ENCODE data around the gene CENPI.
A peak's percentile ranks its signal among the peaks of the same experiment; 100 is the strongest.
"Not testable (repeated sequence)": the region's sequence is repeated elsewhere in the genome, so short reads cannot be mapped to it uniquely, and the experiment has no call there.

Gene CENPI, protein sequence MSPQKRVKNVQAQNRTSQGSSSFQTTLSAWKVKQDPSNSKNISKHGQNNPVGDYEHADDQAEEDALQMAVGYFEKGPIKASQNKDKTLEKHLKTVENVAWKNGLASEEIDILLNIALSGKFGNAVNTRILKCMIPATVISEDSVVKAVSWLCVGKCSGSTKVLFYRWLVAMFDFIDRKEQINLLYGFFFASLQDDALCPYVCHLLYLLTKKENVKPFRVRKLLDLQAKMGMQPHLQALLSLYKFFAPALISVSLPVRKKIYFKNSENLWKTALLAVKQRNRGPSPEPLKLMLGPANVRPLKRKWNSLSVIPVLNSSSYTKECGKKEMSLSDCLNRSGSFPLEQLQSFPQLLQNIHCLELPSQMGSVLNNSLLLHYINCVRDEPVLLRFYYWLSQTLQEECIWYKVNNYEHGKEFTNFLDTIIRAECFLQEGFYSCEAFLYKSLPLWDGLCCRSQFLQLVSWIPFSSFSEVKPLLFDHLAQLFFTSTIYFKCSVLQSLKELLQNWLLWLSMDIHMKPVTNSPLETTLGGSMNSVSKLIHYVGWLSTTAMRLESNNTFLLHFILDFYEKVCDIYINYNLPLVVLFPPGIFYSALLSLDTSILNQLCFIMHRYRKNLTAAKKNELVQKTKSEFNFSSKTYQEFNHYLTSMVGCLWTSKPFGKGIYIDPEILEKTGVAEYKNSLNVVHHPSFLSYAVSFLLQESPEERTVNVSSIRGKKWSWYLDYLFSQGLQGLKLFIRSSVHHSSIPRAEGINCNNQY

GRCh38 chrX:101097546-101098453 lies at the start of gene CENPI:
Gene CENPI, plus strand, starts transcription at chrX:101098204. Its CDS starts 2,867 bp downstream, at chrX:101101071.
- peak; percentile 82 for DNase-seq

DNA sequence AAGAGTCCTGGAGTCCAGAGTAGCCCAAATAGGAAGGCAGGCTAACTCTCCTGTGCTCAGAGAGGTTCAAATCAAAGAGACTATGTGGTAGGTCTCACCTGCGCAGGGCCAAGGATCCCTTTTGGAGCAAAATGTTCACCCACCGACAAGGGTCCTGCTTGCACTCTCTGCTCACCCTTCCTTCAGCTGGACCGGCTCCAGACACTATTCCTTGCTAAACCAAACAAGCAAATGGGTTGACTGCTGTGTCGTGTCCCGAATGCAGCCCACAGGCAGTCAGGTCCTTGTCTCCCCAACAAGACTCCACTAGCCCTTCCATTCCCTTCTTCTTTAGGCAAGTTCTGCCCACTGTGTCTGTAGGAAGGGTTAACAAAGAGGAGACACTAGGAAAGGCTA lies 46.9 kb upstream of the CENPI start:
- DNase-seq, result no peak

DNA sequence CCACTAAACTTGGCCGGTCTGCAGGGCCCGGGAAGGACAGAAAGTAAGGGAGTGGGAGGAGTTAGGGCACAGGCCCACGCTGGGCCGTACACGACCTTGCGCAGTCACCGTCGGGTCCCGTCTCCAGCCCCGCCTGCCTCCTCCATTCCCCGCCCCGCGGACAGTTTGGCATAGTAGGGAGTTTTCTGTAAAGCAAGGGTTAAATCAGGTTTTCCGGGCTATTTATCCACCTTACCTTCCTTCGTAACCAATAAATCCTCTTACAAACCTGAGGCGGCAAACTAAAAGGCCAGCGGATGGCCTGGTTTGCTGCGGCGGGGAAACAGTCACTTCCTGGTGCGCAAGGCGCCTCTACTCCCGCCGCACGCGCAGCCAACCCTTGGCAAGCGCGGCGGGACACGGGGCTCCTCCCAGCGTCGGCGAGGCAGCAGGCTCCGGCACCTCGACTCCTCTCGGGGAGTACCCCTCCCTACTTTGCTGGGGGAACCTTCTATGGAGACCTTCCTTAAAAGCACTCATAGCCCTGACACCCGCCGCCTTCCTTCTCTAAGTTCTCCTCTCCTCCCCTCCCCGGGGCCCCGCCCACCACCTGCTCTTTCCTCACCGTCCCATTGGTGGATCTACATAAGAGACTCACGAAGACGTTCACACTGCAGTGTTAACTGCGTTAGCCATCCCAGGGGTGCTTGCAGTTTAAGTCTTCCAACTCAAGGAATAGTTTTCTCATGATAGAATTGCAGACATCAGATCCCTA lies 46.3 kb upstream of the CENPI start, which contains the start of gene TRMT2B:
Gene TRMT2B, minus strand, starts transcription at position 563 of the 754 bp plus-strand sequence. CDS start 9,822 bp downstream, outside the sequence.
- DNase-seq, result peak; percentile 9

- not testable (repeated sequence) for DNase-seq
Measured at GRCh38 chrX:101056551-101056950, 41.5 kb upstream of the CENPI start.

DNA sequence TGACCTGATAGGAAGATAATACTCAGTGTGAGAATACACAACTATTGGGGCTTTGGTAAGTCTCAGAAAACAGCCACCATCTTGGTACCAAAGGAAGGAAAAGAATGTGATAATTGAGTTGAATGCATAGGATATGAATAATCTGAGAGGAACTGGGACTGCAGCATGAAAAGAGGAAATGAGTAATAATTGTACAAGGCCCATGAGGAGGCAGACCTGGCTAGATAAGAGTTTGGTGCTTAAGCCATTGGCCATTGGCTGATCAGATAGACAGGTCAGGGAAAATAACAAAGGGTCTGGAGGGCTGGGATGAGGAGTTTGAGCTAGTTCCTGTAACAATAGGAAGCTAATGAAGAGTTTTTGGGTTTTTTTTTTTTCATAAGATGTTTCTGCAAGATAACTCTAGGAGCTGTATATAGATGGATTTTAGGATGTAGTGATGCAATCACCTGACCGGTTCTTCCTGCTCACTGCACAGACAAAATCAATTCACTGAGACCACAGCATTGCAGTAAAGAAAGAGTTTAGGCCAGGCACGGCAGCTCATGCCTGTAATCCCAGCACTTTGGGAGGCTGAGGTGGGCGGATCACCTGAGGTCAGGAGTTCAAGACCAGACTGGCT lies 40.8 kb upstream of the CENPI start:
- no peak for DNase-seq

DNA sequence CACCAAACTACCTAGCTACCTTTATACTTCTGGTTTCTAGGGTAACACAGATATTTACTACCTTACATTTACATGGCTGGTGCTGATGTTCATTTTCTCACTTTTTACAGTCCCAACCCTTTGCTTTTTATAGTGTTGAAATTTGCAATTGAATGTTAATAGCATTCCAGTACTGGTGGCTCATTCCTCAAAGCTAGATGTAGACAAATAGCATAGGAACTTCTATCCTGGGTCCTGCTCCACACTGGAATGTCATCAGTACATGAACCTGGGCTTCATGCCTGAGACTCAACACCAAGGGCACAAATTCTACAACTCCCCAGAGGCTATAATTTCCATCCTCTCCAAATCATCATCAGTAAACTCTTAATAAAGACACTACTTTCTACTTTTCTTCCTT lies 35.8 kb upstream of the CENPI start:
- no peak for DNase-seq

GRCh38 chrX:101071582-101071981 lies 26.4 kb upstream of the CENPI start:
- DNase-seq, result no peak

DNA sequence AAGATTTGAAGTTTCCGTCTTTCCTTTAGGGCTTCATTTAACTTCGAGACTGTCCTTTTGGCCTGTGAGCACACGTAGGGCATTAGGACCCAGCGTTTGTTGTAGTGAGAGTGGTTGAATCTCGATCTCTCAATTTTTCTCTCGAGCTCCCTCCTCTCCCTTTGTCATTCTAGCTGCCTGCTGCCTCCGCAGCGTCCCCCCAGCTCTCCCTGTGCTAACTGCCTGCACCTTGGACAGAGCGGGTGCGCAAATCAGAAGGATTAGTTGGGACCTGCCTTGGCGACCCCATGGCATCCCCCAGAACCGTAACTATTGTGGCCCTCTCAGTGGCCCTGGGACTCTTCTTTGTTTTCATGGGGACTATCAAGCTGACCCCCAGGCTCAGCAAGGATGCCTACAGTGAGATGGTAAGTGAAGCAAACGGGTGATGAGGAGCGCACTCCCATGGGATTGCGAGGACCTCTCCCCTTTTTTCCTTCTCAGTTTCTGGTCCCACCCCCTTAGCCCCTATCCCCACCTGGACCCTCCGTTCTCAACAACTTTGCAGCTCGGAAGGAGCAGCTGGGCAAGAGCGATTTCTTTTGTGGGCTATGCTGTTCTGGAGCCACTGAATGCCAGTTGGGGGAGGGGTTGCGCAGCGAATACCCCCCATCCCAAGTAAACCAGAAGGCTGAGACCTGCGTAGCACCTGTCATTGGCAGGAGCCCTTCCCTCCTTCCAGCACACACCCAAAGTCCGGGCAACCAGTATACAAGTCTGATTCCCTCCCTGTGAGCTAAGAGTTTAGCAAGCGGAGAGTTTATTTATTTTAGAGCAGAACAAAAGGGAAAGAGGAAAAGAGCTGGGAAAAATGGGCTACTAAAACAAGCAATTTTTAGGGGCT lies 19.0 kb upstream of the CENPI start, which contains the start of gene TMEM35A:
Gene TMEM35A, plus strand, starts transcription at position 164 of the 883 bp plus-strand sequence. Its CDS starts 124 bp downstream, at position 288.
- no peak for DNase-seq

- no peak for DNase-seq
Measured at GRCh38 chrX:101079736-101080270, 18.2 kb upstream of the CENPI start.

DNA sequence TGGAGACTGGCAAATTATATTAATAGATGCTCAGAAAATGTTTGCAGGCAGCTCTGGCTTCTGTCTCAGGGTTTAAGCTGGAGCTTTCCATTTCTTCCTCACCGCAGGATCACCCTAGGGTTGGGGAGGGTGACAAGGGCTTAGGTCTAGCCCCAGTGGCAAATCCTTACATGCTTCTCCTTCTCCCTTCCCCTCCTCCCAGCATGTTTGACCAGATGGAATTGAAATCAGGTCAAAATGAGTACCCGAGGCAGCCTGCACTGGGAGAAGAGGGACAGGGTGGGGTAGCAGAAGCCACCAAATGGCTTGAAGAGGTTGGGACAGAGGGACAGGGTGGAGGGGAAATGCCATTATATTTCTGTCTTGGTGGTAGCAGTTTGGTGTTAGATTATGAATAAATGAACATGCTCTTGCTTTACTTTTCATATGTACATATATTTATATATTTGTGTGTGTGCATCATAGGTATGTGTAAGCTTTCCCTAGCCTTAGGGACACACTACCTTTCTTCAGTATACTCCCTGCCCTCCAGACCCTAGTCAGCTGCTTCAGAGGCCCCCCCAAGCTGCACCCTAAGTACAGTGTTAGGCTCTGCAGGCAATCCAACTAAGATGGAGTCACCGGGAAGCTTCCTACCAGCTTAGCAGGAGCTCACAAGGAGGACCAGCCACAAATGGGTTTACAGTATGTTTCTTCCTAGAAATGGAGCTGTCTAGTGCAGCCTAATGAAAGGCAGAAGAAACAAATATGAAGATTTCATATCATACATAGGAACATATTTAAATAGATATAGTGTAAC lies 17.5 kb upstream of the CENPI start:
- DNase-seq, result no peak

DNA sequence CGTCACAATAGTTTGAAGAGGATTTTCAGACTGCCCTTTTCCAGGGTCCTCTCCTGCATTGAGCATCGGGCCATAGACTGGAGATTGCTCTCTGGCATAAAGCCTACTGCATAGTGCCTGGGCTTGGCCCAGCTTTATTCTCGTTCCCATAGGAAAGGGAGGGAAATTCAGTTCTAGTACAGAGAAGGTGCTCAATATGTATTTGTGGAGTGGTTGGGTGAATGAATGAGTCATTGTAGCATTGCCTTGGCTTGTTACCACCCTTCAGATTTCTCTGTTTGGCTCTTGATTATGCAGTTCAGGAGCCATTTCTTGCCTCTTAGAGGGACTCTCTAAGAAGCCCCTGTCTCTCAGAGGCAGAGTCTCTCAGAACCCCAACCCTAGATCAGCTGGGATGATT lies 16.8 kb upstream of the CENPI start:
- no peak for DNase-seq

DNA sequence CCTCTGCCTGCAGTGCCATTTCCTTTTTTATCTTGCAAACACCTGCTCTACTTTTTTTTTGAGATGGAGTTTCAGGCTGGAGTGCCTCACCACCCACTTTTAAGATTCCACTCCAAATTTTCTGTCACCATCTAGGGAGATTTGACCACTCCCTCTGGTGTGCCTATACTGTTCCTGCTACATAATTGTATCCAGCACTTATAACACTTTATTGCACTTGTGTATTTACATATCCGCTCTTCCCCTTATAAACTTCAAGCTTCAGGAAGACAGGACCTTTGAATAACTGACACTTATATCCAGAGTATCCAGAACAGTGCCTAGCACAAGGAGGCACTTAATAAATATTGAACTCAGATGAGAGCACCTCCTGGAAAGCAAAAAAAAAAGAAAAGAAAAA lies 6.2 kb upstream of the CENPI start:
- DNase-seq, result no peak

DNA sequence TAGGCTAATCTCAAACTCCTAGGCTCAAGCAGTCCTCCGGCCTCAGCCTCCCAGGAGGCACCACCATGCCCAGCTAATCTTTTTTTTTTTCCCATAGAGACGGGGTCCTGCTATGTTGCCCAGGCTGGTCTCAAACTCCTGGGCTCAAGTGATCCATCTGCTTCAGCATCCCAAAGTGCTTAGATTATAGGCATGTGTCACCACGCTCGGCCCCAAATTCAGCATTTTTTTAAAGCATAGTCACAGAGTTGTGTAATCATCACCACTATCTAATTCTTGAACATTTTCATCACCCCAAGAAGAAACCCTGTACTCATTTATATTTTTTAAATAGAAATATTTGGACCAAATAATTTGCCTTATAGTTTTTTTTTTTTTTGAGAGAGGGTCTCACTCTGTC lies 10.3 kb downstream of the CENPI start:
- DNase-seq, result no peak

- no peak for DNase-seq
Measured at GRCh38 chrX:101117701-101118100, 19.7 kb downstream of the CENPI start.

GRCh38 chrX:101136235-101136634 lies 38.2 kb downstream of the CENPI start:
- no peak for DNase-seq

All from T1000 (cell line).